ENCODE measurements around the gene BATF3.

BATF3 gene

DNA sequence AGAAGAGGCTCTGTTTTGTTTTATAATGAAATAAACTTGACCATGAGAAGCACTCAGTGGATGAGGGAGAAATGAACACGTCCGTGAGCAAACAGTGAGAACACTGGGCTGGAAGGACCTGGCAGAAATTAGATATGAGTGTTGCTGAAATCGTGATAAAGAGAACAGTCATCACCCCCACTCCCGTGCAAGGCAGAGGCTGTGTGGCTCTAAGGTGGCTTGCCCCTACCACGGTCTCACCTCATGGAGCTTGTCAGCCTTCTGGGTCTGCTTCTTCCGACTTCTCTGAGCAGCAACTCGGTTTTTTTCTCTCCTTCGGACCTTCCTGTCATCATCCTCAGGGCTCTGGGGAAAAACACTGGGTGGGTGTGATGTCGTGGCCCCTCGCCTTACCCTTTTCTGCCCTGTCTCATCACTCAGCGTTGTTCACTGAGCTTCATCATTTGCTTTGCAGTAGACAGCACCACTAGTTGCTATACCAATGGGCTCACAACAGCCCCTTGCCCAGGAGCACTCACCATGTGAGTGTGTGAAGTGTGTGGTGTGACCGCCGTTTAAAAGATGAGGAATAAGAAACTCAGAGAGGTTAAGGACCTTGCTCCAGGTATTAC, 2.8 kb downstream of the BATF3 start:
- ATAC-seq = no peak
- Mint-ChIP-seq H3K4me3 (peak overlapping the region; percentile 67), H3K36me3 (peaks cover 39% of the 10 kb centered on the region), H3K27ac (peak overlapping the region; percentile 50), H3K4me1 (peaks cover 54% of the 10 kb centered on the region), H3K27me3 (peaks cover 15% of the 10 kb centered on the region), H3K9me3 (no peaks in the 10 kb centered on the region)

DNA sequence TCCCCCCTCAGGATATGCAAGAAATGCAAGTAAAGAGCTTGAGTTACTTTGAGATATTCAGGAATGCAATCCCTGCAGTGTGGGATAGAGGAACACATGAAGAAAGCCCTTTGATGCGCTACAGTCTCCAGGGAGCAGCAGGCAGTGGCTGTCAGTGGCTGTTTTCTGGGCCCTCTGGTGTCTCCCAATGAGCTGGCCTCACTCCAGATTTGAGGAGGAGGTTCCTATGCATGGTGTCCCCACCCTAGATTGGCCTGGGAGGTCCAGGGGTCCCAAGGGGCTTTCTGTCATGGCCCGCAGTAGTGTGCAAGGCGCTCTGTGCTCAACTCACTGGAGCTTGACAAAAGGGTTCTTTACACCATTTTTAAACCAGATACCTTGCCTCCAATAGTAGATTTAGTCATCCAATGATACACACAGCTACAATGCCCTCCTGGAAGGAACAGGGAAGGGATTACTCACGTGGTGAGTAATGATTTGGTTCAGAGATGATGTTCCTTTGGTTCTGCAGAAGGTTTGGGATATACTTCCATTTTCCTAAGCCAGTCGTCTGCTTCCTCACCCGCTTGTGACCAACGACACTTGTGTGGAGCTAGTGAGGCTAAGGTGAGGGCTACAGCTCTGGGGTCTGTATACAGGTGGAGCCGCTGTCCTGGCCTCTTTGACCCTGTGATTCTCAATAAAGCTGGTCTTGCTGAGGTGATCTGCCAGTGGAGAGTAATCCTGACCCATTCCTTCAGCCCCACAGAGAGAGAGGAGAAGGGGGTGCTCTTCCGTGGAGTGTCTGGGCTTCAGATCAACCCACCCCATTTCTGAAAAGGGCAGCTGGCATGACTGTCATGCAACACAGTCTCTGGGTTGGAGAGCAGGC, 6.6 kb downstream of the BATF3 start:
- peaks cover 25% of the 10 kb centered on the region for H3K4me1 Mint-ChIP-seq
- no peak overlapping the region for H3K27ac Mint-ChIP-seq
- H3K9me3 Mint-ChIP-seq = no peaks in the 10 kb centered on the region
- peaks cover 17% of the 10 kb centered on the region for H3K27me3 Mint-ChIP-seq
- ATAC-seq = no peak
- no peak overlapping the region for H3K4me3 Mint-ChIP-seq
- peaks cover 39% of the 10 kb centered on the region for H3K36me3 Mint-ChIP-seq

DNA sequence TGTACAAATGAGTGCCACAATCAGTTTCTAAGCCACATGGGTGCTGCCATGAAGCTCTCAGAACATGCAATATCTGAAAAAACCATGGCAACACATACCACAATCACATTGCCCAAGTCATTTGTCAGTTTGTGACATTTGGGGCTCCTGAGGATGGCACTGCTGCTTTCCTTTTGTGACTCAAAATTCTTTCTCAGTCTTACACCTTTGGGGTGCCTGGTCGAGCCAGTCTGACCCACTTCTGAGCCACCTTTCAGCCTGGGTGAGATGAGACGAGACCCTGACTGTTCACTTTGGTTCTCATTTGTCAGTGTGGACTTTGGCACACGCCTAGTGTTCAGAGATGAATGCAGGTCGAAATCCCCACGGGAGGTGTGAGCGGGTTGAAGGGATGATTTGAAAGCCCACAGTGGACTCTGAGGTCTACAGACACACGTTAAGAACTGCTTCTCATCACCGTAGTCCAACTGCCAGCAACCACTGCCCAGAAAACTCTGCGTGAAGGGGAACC, 8.0 kb downstream of the BATF3 start:
- Mint-ChIP-seq H3K27ac (no peak overlapping the region), H3K27me3 (peaks cover 17% of the 10 kb centered on the region), H3K4me1 (peaks cover 17% of the 10 kb centered on the region), H3K36me3 (peaks cover 33% of the 10 kb centered on the region), H3K9me3 (no peaks in the 10 kb centered on the region), H3K4me3 (no peak overlapping the region)
- peak; percentile 68 for ATAC-seq

DNA sequence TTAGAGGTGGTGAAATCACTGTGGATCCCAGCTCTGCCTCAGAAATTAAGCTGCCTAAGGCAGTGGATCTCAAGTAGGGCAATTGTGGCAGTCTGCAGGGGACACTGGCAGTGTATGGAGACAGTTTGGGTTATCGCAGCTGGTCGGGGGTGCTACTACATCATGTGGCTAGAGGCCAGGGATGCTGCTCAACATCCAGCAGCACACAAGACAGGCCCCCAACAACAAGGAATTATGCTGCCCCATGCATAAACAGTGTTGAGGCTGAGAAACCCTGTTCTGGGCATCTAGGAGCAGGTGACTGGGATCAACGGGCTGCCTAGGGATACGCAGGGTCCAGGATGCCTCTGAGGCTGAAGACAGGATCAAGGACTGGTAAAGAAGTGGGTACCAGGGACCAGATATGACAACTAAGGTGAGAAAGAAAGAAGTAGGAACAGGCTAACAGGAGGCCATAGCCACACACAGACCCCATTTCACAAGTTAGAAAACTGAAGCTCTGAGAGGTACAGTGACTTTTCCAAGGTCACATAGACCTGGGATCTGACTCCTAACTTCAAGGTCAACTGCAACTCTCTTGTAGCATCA, 8.7 kb downstream of the BATF3 start:
- H3K4me3 Mint-ChIP-seq = no peak overlapping the region
- H3K27me3 Mint-ChIP-seq = peaks cover 15% of the 10 kb centered on the region
- ATAC-seq = no peak
- no peak overlapping the region for H3K27ac Mint-ChIP-seq
- peaks cover 26% of the 10 kb centered on the region for H3K36me3 Mint-ChIP-seq
- H3K4me1 Mint-ChIP-seq = peaks cover 10% of the 10 kb centered on the region
- H3K9me3 Mint-ChIP-seq = no peaks in the 10 kb centered on the region

DNA sequence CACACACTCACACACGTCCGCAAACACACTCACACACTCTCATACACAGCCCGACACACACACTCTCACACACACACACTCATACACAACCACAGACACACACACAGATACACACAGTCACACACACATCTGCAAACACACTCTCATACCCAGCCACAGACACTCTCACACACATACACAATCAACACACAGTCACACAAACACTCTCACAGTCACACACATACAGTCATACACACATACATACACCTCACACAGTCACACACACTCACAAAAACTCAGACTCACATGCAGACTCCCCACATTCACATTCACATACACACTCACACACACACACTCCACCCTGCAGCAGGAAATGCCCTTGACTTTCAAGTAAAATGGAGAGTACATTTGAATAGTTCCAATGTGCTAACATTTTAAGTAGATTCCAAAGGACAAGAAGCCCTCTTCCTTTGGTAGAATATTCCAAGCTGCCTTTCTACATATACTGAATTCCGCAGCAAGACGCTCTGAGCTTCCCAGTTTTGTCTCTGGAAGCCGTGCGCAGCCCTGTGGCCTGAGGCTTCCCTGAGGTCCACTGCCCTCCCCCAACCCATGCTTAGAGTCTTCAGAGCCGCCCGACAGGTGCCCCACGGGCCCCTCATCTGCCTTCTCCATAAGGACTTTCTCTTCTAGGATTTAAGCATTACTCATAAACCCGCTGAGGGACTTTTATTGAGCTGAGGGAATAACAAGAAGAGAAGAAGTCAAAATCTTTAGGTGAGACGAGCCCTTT, 9.7 kb downstream of the BATF3 start:
- no peaks in the 10 kb centered on the region for H3K9me3 Mint-ChIP-seq
- H3K27ac Mint-ChIP-seq = no peak overlapping the region
- H3K27me3 Mint-ChIP-seq = peaks cover 8% of the 10 kb centered on the region
- H3K36me3 Mint-ChIP-seq = peaks cover 17% of the 10 kb centered on the region
- H3K4me1 Mint-ChIP-seq = peaks cover 6% of the 10 kb centered on the region
- no peak for ATAC-seq
- no peak overlapping the region for H3K4me3 Mint-ChIP-seq

DNA sequence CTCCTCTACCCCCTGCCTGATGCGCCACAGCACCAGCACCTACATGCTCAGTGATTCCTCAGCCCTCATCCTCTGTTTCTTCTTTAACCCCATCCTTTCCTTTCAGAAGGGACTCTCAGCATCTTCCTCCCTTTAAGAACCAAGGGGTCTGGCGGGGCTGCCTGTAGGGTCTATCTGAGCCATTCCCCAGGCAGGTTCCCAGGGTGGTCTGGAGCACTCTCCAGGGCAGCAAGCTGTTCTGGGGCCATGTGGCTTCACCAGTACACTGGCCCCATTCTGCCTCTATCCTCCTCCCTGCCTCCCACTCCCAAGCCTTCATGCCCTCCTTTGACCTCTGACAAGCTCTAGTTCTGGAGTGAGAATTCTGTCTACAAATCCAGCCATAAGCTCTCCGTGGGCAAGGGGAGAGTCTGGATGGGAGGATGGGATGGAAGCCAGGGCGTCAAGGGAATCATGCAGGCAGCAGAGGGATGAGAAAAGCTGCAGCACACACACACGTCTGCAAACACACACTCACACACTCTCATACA, 10.4 kb downstream of the BATF3 start:
- Mint-ChIP-seq H3K36me3 (peaks cover 18% of the 10 kb centered on the region), H3K9me3 (no peaks in the 10 kb centered on the region), H3K27ac (no peak overlapping the region), H3K4me3 (no peak overlapping the region), H3K4me1 (peaks cover 11% of the 10 kb centered on the region), H3K27me3 (peaks cover 8% of the 10 kb centered on the region)
- ATAC-seq = no peak

DNA sequence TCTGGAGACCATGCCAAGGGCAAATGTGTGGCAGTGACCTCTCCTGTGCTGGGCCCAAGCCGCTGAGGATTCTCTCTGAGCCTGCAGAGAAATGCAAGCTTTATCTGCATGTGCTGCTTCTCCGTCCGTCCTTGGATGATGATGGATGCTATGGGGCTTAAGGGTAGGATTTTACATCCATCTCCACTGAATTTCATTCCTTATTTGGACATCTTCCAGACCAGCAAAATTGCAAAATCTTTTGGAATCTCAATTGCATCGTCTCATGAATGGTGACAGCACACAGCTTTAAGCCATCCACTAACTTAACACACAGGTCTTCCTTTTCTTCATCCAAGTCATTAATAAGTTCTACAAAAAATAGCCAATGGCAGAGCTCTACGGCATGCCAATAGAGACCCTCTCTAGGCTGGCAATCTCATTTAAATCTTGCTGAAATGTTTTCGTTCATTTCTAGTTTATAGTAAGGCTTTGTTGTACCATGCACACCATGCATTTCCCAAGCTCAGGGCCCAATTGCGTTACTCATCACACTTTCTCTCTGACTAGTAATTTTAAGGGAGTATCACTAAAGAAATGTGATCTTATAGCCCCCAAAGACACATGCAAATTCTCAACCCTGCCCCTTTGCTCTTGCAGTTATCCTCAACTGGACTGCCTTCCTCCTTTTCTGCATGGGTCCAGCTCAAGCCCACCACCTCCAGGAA, 11.1 kb downstream of the BATF3 start:
- ATAC-seq = no peak
- Mint-ChIP-seq H3K36me3 (peaks cover 18% of the 10 kb centered on the region), H3K27ac (no peak overlapping the region), H3K4me3 (no peak overlapping the region), H3K27me3 (peaks cover 8% of the 10 kb centered on the region), H3K4me1 (peaks cover 18% of the 10 kb centered on the region), H3K9me3 (no peaks in the 10 kb centered on the region)

DNA sequence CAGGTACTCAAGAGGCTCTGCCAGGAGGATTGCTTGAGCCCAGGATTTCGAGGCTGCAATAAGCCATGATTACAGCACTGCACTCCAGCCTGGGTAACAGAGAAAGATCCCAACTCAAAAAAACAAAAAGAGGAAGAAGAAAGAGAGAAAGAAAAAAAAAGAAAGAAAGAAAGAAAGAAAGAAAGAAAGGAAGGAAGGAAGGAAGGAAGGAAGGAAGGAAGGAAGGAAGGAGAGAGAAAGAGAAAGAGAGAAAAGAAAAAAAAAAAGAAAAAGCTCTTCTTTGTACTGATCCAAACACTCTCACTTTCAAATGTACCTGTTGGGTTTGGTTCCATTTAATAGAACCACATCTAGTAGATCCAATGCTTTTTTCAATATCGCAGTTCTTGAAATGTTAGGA, 11.8 kb downstream of the BATF3 start:
- Mint-ChIP-seq H3K4me1 (peaks cover 25% of the 10 kb centered on the region), H3K4me3 (no peak overlapping the region), H3K9me3 (no peaks in the 10 kb centered on the region), H3K36me3 (peaks cover 14% of the 10 kb centered on the region), H3K27me3 (peaks cover 8% of the 10 kb centered on the region), H3K27ac (no peak overlapping the region)
- ATAC-seq = no peak

DNA sequence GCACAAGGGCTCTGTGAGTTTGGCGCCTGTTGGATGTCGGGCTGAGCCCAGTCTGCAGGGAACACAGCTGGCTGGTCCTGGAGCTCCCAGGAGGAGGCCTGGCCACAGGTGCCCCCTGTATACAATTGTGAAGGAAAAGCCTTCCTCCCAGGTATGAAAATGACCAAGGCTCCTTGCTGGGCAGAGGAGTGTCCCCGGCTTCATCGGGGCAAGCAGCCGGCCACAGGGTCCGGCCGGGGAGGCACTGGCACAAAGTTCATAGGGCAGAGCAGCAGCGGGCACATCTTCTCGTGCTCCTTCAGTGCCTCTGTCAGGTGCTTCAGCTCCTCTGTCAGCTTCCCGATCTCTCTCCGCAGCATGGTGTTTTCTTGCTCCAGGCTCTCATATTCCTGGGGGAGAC, 13.0 kb downstream of the BATF3 start:
- Mint-ChIP-seq H3K4me3 (no peak overlapping the region), H3K9me3 (no peaks in the 10 kb centered on the region), H3K27ac (no peak overlapping the region), H3K27me3 (no peaks in the 10 kb centered on the region), H3K36me3 (peaks cover 14% of the 10 kb centered on the region), H3K4me1 (peaks cover 35% of the 10 kb centered on the region)
- no peak for ATAC-seq

DNA sequence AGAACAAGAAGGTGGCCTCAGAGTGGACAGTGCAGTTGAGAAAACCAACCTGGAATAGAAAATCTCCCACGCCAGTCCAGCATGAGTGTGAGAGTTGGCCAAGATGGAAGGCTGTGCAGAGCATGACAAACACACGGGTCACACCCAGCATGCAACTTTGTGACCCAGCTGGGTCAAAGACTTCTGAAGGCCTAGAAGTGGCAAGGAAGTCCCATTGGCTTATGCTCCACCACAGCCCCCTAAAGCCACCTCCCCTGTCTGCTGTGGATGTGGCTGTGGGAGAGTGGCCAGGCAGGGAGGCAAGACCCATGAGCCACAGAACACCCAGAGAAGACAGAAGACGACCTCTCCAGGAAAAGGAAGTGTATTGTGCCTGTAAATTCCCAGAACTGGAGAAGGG, 13.6 kb downstream of the BATF3 start:
- Mint-ChIP-seq H3K36me3 (peaks cover 14% of the 10 kb centered on the region), H3K27ac (no peak overlapping the region), H3K27me3 (no peaks in the 10 kb centered on the region), H3K9me3 (no peaks in the 10 kb centered on the region), H3K4me3 (no peak overlapping the region), H3K4me1 (peaks cover 39% of the 10 kb centered on the region)
- ATAC-seq = no peak

DNA sequence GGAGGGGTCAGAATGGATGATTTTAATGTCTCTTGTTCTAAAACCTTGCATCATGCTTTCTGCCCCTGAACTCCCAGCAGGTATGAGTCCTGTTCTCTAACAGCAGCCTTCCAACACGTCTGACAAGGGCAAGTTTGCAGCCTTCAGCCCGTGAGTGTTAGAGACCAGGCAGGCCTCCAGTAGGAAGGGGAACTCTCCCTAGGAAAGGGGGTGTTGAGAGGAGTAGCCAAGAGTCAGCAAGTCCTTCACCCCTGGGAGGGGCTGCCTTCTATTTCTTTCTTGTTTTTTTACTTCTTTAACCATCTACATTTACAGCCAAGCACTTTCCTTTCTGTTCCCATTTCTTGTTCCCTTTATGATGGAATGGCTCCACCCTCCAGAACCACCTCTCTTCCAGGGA, 14.2 kb downstream of the BATF3 start:
- peaks cover 14% of the 10 kb centered on the region for H3K36me3 Mint-ChIP-seq
- no peaks in the 10 kb centered on the region for H3K9me3 Mint-ChIP-seq
- H3K4me1 Mint-ChIP-seq = peaks cover 45% of the 10 kb centered on the region
- H3K27ac Mint-ChIP-seq = no peak overlapping the region
- no peaks in the 10 kb centered on the region for H3K27me3 Mint-ChIP-seq
- no peak for ATAC-seq
- no peak overlapping the region for H3K4me3 Mint-ChIP-seq

DNA sequence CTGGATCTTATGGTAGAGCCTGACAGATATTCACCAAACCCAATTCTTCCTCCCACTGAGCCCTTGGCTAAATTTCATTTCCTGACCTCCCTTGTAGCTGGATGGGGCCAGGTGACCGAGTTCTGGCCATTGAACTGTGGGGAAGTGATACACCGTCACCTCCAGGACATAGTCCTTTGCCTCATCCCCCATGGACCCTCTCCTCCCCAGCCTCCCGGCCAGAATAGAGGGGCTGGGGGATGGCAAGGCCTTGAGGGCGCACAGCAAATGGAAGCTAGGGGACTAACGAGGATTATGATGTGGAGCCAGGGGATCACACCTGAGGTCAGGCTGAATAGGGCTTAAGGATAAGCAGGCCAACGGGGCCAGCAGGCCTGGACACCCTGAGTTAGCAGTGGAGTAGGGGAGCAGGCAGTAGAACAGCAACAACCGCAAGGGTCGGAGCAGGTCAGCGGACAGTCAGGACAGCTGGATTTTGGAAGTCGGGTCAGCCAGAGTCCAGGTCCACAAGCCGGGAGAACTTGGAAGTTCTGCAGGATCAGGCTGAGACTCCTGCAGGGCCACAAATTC, 15.0 kb downstream of the BATF3 start:
- ATAC-seq = no peak
- peaks cover 54% of the 10 kb centered on the region for H3K4me1 Mint-ChIP-seq
- H3K4me3 Mint-ChIP-seq = no peak overlapping the region
- H3K27ac Mint-ChIP-seq = peak overlapping the region; percentile 88
- peaks cover 14% of the 10 kb centered on the region for H3K36me3 Mint-ChIP-seq
- no peaks in the 10 kb centered on the region for H3K9me3 Mint-ChIP-seq
- H3K27me3 Mint-ChIP-seq = no peaks in the 10 kb centered on the region

DNA sequence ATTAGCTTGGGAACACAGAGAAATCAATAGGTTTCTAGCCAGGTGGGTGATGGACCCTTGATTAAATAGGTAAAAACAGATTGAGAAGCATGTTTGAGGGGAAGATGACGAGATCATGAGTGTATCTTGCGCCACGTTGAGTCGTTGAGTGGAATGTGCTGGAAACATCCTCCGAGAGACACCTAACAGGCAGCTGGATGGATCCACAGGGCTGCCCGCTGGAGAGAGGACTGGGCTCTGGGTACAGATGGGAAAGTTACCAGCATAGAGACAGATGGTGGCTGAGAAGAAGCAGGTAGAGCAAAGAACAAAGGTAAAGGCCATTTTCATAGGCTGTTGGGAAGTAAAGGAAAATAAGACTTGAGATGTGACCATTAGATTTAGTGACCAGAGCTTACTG, 15.6 kb downstream of the BATF3 start:
- H3K36me3 Mint-ChIP-seq = peaks cover 14% of the 10 kb centered on the region
- H3K4me3 Mint-ChIP-seq = no peak overlapping the region
- no peaks in the 10 kb centered on the region for H3K9me3 Mint-ChIP-seq
- peak overlapping the region; percentile 88 for H3K27ac Mint-ChIP-seq
- ATAC-seq = no peak
- no peaks in the 10 kb centered on the region for H3K27me3 Mint-ChIP-seq
- H3K4me1 Mint-ChIP-seq = peaks cover 59% of the 10 kb centered on the region

DNA sequence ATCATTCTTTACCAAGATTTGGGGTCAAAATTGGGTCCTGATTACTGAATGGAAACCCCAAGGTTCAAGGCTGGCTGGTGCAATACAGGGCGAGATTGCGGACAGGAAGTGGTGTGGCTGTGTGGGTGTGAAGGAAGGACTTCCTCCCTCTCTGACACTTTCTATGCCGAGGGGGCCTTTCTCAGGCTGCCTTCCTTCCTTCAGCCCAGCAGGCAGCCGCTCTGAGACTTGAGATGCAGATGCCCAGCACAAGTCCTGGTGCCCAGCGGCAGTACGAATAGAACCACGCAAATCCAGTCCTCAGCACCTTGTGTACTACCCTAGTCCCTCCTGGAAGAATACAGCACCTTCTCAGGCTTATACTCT, 16.3 kb downstream of the BATF3 start:
- peaks cover 14% of the 10 kb centered on the region for H3K36me3 Mint-ChIP-seq
- peak overlapping the region; percentile 88 for H3K27ac Mint-ChIP-seq
- peak overlapping the region; percentile 37 for H3K4me3 Mint-ChIP-seq
- no peaks in the 10 kb centered on the region for H3K9me3 Mint-ChIP-seq
- no peaks in the 10 kb centered on the region for H3K27me3 Mint-ChIP-seq
- peak; percentile 66 for ATAC-seq
- H3K4me1 Mint-ChIP-seq = peaks cover 66% of the 10 kb centered on the region
